Activated T-helper 1 cell treated with Interleukin-2 at 50 U/mL for 16 hours (primary cell): ENCODE data around the gene JUND.

ENCODE experiments used
- DNase-seq: peaks from one replicate; pipeline ENCODE4 v3.0.0-alpha.2; 2020; ENCODE audit warnings: low read depth

JUND gene

GRCh38 chr19:18269070-18269723 lies 12.2 kb downstream of the JUND start:
- no peak for DNase-seq

GRCh38 chr19:18266771-18267686 lies 14.4 kb downstream of the JUND start:
- DNase-seq, result no peak

GRCh38 chr19:18265582-18265981 lies 15.8 kb downstream of the JUND start:
- DNase-seq, result no peak

- no peak for DNase-seq
Measured at GRCh38 chr19:18264971-18265540, 16.4 kb downstream of the JUND start.

- no peak for DNase-seq
Measured at GRCh38 chr19:18264137-18264854, 17.1 kb downstream of the JUND start.

GRCh38 chr19:18263324-18264136 lies 17.9 kb downstream of the JUND start:
- no peak for DNase-seq

GRCh38 chr19:18262917-18263316 lies 18.5 kb downstream of the JUND start:
- no peak for DNase-seq

GRCh38 chr19:18262144-18262543 lies 19.3 kb downstream of the JUND start:
- DNase-seq, result no peak

GRCh38 chr19:18261474-18261873 lies 19.9 kb downstream of the JUND start:
- DNase-seq, result no peak

- no peak for DNase-seq
Measured at GRCh38 chr19:18259893-18260292, 21.5 kb downstream of the JUND start.

GRCh38 chr19:18257503-18258470 lies 23.6 kb downstream of the JUND start:
- no peak for DNase-seq

- DNase-seq, result no peak
Measured at GRCh38 chr19:18254546-18255503, 26.6 kb downstream of the JUND start.

GRCh38 chr19:18253716-18254115 lies 27.7 kb downstream of the JUND start:
- DNase-seq, result no peak

GRCh38 chr19:18253130-18253529 lies 28.3 kb downstream of the JUND start:
- no peak for DNase-seq

- no peak for DNase-seq
Measured at GRCh38 chr19:18252370-18252717, 29.1 kb downstream of the JUND start.

GRCh38 chr19:18251587-18252369 lies 29.6 kb downstream of the JUND start:
- DNase-seq, result peak; percentile 64

GRCh38 chr19:18249834-18250233 lies 31.6 kb downstream of the JUND start:
- no peak for DNase-seq

- DNase-seq, result no peak
Measured at GRCh38 chr19:18245297-18245696, 36.1 kb downstream of the JUND start.
